ENCODE results near the gene ASIC5. TPM values are rescaled to one million over a fixed set of nuclear protein-coding genes. Genes with fewer than 3 reads are reported as not detected.
A peak's percentile ranks its signal among the peaks of the same experiment; 100 is the strongest.

Gene ASIC5
- total and polyA plus RNA-seq, 11 donors = not detected

DNA sequence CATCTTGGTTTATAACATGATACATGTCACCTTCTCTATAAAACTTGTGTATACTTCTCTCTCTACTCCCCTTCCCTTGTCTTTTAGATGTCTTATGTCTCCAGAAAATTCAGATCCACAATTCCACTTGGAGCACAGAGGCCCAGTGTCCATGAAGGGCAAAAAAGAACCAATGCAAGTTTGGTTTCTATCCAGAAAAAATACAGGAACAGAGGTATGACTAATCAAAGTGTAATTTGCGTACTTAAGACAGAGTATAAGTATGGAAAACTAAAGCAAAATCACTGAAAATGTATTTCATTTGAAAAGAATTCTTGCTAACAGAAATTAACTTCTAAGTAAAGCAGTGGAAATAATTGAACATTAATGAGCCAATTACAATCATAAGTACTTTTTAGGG lies 61.1 kb downstream of the ASIC5 start:
- no peak for ATAC-seq
- Histone ChIP-seq H3K4me3 (no peak overlapping the region), H3K4me1 (no peaks in the 10 kb centered on the region), H3K36me3 (peaks cover 0 to 79% (median 23%) of the 10 kb centered on the region in 9 donors), H3K27me3 (no peaks in the 10 kb centered on the region), H3K9me3 (no peaks in the 10 kb centered on the region), H3K27ac (peak overlapping the region in 1 of 12 donors; percentile 75)
- 87 to 95% (median 90%) methylated on average over 1 of the region's 1 CpG for WGBS, 4 donors
- intact Hi-C loops (cut with DNase I) = loop anchor here in 1 of 10 donors (5.0 kb wide), 1 partner anchor 147 kb away; the partner anchor contains the start of gene CTSO
- TF ChIP-seq POLR2A (IDR thresholded peaks at IDR 0.05) = no peak
- TF ChIP-seq CTCF (IDR thresholded peaks at IDR 0.05) = no peak
- DNase-seq = no peak

DNA sequence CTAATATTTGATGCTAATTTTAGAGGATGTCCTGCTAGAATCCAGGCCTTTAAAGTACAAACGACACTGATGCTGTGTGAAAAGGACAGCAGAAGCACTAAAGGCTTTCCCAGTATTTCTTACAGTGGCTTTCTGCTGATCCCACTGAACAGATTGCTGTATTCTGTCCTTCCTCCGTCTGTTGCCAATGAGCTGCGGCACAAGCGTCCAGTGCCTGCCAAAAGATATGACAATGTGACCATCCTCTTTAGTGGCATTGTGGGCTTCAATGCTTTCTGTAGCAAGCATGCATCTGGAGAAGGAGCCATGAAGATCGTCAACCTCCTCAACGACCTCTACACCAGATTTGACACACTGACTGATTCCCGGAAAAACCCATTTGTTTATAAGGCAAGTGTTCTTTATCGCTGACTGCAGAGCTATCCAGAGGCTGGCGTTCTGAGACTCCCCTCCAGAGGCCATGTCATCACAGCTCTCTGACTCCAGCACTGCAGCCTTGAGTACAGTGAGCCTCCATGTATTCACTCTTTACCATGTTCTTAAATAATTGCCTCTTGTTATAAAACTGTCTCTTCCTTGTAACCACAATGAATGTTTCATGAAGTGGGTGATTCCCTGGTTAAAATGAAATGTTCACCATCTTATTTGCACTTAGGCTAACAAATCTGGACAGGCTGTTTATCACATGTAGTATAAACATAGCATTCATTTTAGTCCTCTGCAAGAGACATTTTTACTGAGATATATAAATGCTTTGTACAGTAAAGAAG lies 63.7 kb downstream of the ASIC5 start:
- peaks cover 0 to 99% (median 23%) of the 10 kb centered on the region in 9 donors for H3K36me3 ChIP-seq
- H3K27ac ChIP-seq = peak overlapping the region in 1 of 12 donors; percentile 49
- ATAC-seq (no peak), DNase-seq (no peak)
- intact Hi-C loops (cut with DNase I) = no loop called here
- H3K4me3 ChIP-seq = no peak overlapping the region
- TF ChIP-seq CTCF (IDR thresholded peaks at IDR 0.05) = no peak
- TF ChIP-seq POLR2A (IDR thresholded peaks at IDR 0.05) = no peak
- H3K27me3 ChIP-seq = no peaks in the 10 kb centered on the region
- 76 to 82% (median 77%) methylated on average over 9 of the region's 9 CpGs for WGBS, 4 donors
- no peaks in the 10 kb centered on the region for H3K9me3 ChIP-seq
- no peaks in the 10 kb centered on the region for H3K4me1 ChIP-seq

DNA sequence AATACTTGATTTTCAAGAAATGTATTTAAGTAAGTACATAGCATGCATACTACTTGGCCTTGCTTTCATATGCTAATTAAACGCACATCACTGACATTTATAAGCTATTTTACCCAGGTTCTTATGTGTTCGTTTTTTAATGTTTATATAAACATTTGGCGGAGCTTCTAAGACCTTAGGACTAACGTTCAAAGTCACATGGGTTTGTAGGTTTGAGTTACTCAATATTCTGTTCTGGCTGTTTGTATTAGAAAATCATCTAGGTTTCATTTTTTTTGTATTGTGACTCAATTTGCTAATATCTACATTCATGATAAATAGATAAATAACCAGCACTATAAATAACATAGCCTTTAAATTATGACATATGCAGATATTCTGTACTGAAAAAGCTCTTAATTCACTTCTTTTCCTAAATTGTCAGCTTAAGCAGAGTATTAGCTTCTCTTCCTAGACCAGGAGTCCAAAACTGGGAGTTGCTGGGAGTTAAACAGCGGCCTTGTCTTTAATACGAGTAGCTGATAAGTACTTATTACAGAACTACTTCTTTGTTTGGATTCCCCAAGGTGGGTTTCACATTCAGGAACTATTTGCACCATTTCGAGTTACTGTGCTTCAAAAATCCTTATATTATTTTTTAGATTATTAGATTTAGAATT lies 65.3 kb downstream of the ASIC5 start:
- WGBS, 4 donors = 82 to 91% (median 87%) methylated on average over 7 of the region's 7 CpGs
- Histone ChIP-seq H3K36me3 (peaks cover 0 to 100% (median 23%) of the 10 kb centered on the region in 9 donors), H3K27ac (peak overlapping the region in 1 of 12 donors; percentile 49), H3K9me3 (no peaks in the 10 kb centered on the region), H3K27me3 (no peaks in the 10 kb centered on the region), H3K4me1 (no peaks in the 10 kb centered on the region), H3K4me3 (no peak overlapping the region)
- ATAC-seq (no peak), DNase-seq (no peak)
- intact Hi-C loops (cut with DNase I) = no loop called here
- TF ChIP-seq CTCF (IDR thresholded peaks at IDR 0.05) (no peak), POLR2A (IDR thresholded peaks at IDR 0.05) (no peak)

GRCh38 chr4:155799794-155800123 lies 66.3 kb downstream of the ASIC5 start:
- Histone ChIP-seq H3K9me3 (no peaks in the 10 kb centered on the region), H3K27ac (peak overlapping the region in 1 of 12 donors; percentile 26), H3K4me1 (no peaks in the 10 kb centered on the region), H3K4me3 (no peak overlapping the region), H3K27me3 (no peaks in the 10 kb centered on the region), H3K36me3 (peaks cover 0 to 100% (median 23%) of the 10 kb centered on the region in 9 donors)
- no peak for DNase-seq
- no peak for ATAC-seq
- TF ChIP-seq CTCF (IDR thresholded peaks at IDR 0.05) (no peak), POLR2A (IDR thresholded peaks at IDR 0.05) (no peak)
- WGBS, 4 donors = 79 to 87% (median 85%) methylated on average over 8 of the region's 8 CpGs
- intact Hi-C loops (cut with DNase I) = no loop called here

All from heart left ventricle (tissue), 16 donors.